Ovary (tissue), 3 donors: Measurements from ENCODE around the gene PTPRU.

Experiments used
- CTCF ChIP-seq, 3 donors: fragments of 450-650 bp in 2 of 3; fragments of 200-600 bp in 1 of 3; IDR thresholded peaks; one replicate each; pipeline versions ENCODE4 v1.5.1 to v1.8.0; 2016 to 2022; ENCODE audit warnings: antibody characterized with exemption in 3 of 3, mild to moderate bottlenecking in 1 of 3
- POLR2A ChIP-seq: fragments of 450-650 bp; IDR thresholded peaks from one replicate; pipeline ENCODE4 v1.6.1; 2017; ENCODE audit warnings: antibody characterized with exemption, mild to moderate bottlenecking, moderate library complexity
- donor health status: DM: no; HTN: no; CAD: no.

GRCh38 chr1:29281571-29281970, 45.2 kb downstream of the PTPRU start:
- no peak for TF ChIP-seq POLR2A
- no peak for TF ChIP-seq CTCF (IDR thresholded peaks at IDR 0.05)
